ENCODE measurements around the gene CARS2.

Gene CARS2

GRCh38 chr13:110705826-110706569 lies at the start of gene CARS2:
TSS of gene CARS2 (minus strand) at chr13:110706116. CDS start at chr13:110706093, 23 bp downstream.
- Histone ChIP-seq H3K79me2 (ENCODE audit: insufficient read depth, low read length) (peaks cover 39% of the 10 kb centered on the region), H3K9ac (ENCODE audit: low read depth, low read length) (peak within 1 kb of the TSS; percentile 85), H3K36me3 (ENCODE audit: insufficient read depth, low read length) (peaks cover 23% of the 10 kb centered on the region), H4K20me1 (ENCODE audit: insufficient read depth, low read length) (peaks cover 10% of the 10 kb centered on the region; the same call in 1 of the 2 replicates), H3K27ac (ENCODE audit: low read length) (peak within 1 kb of the TSS; percentile 81), H3K4me3 (ENCODE audit: low read depth in 1 of 2, low read length in 2 of 2) (peak within 1 kb of the TSS; percentile 50 to 76; a peak in 3 of 4 replicates), H2AFZ (ENCODE audit: low read depth, low read length) (peak within 1 kb of the TSS; percentile 87), H3K4me1 (ENCODE audit: insufficient read depth, low read length) (peaks cover 33% of the 10 kb centered on the region), H3K27me3 (ENCODE audit: insufficient read depth, low read length, poor library complexity) (no peaks in the 10 kb centered on the region), H3K9me3 (ENCODE audit: insufficient read depth, low read length, severe bottlenecking) (no peaks in the 10 kb centered on the region), H3K4me2 (ENCODE audit: insufficient read depth, low read length) (peak within 1 kb of the TSS; percentile 97)
- ATAC-seq (ENCODE audit: insufficient read depth, low read depth): peak; percentile 92
- DNase-seq: peak; percentile 95
- TF ChIP-seq CTCF (IDR thresholded peaks at IDR 0.05; ENCODE audit: borderline replicate concordance, extremely low read depth, low read length, poor library complexity, severe bottlenecking) (no peak), EZH2 (IDR thresholded peaks at IDR 0.05; ENCODE audit: borderline replicate concordance, low read depth, low read length, severe bottlenecking) (no peak)

- Histone ChIP-seq H3K27me3 (ENCODE audit: insufficient read depth, low read length, poor library complexity) (no peaks in the 10 kb centered on the region), H3K9me3 (ENCODE audit: insufficient read depth, low read length, severe bottlenecking) (peaks cover 7% of the 10 kb centered on the region), H4K20me1 (ENCODE audit: insufficient read depth, low read length) (no peaks in the 10 kb centered on the region), H3K4me1 (ENCODE audit: insufficient read depth, low read length) (no peaks in the 10 kb centered on the region), H3K4me3 (ENCODE audit: low read depth in 1 of 2, low read length in 2 of 2) (no peak overlapping the region), H2AFZ (ENCODE audit: low read depth, low read length) (no peak overlapping the region), H3K4me2 (ENCODE audit: insufficient read depth, low read length) (no peak overlapping the region), H3K27ac (ENCODE audit: low read length) (no peak overlapping the region), H3K36me3 (ENCODE audit: insufficient read depth, low read length) (no peaks in the 10 kb centered on the region), H3K9ac (ENCODE audit: low read depth, low read length) (no peak overlapping the region), H3K79me2 (ENCODE audit: insufficient read depth, low read length) (no peaks in the 10 kb centered on the region)
- TF ChIP-seq CTCF (IDR thresholded peaks at IDR 0.05; ENCODE audit: borderline replicate concordance, extremely low read depth, low read length, poor library complexity, severe bottlenecking) (no peak), EZH2 (IDR thresholded peaks at IDR 0.05; ENCODE audit: borderline replicate concordance, low read depth, low read length, severe bottlenecking) (no peak)
- DNase-seq (no peak), ATAC-seq (ENCODE audit: insufficient read depth, low read depth) (no peak)
Observed at GRCh38 chr13:110748271-110748670, 42.4 kb upstream of the CARS2 start.

GRCh38 chr13:110746438-110746837 lies 40.5 kb upstream of the CARS2 start:
- Histone ChIP-seq H3K79me2 (ENCODE audit: insufficient read depth, low read length) (no peaks in the 10 kb centered on the region), H3K4me2 (ENCODE audit: insufficient read depth, low read length) (no peak overlapping the region), H3K4me1 (ENCODE audit: insufficient read depth, low read length) (no peaks in the 10 kb centered on the region), H3K36me3 (ENCODE audit: insufficient read depth, low read length) (no peaks in the 10 kb centered on the region), H3K27ac (ENCODE audit: low read length) (no peak overlapping the region), H4K20me1 (ENCODE audit: insufficient read depth, low read length) (no peaks in the 10 kb centered on the region), H3K27me3 (ENCODE audit: insufficient read depth, low read length, poor library complexity) (no peaks in the 10 kb centered on the region), H2AFZ (ENCODE audit: low read depth, low read length) (no peak overlapping the region), H3K9me3 (ENCODE audit: insufficient read depth, low read length, severe bottlenecking) (peaks cover 11% of the 10 kb centered on the region), H3K9ac (ENCODE audit: low read depth, low read length) (no peak overlapping the region), H3K4me3 (ENCODE audit: low read depth in 1 of 2, low read length in 2 of 2) (no peak overlapping the region)
- ATAC-seq (ENCODE audit: insufficient read depth, low read depth) (no peak), DNase-seq (no peak)
- TF ChIP-seq EZH2 (IDR thresholded peaks at IDR 0.05; ENCODE audit: borderline replicate concordance, low read depth, low read length, severe bottlenecking): no peak
- no peak for TF ChIP-seq CTCF (IDR thresholded peaks at IDR 0.05; ENCODE audit: borderline replicate concordance, extremely low read depth, low read length, poor library complexity, severe bottlenecking)

Measured in DND-41 (cell line).